HuH-7.5 (cell line): Measurements from ENCODE around the gene CCDC12.
"Not testable (repeated sequence)": the region's sequence is repeated elsewhere in the genome, so short reads cannot be mapped to it uniquely, and the experiment has no call there.

Experiments used
- DNase-seq: peaks from one replicate; pipeline ENCODE4 v3.0.0; 2011; ENCODE audit warnings: low spot score

The CCDC12 gene

GRCh38 chr3:46979958-46980497 is 3.5 kb upstream of the CCDC12 start:
- DNase-seq = no peak

DNA sequence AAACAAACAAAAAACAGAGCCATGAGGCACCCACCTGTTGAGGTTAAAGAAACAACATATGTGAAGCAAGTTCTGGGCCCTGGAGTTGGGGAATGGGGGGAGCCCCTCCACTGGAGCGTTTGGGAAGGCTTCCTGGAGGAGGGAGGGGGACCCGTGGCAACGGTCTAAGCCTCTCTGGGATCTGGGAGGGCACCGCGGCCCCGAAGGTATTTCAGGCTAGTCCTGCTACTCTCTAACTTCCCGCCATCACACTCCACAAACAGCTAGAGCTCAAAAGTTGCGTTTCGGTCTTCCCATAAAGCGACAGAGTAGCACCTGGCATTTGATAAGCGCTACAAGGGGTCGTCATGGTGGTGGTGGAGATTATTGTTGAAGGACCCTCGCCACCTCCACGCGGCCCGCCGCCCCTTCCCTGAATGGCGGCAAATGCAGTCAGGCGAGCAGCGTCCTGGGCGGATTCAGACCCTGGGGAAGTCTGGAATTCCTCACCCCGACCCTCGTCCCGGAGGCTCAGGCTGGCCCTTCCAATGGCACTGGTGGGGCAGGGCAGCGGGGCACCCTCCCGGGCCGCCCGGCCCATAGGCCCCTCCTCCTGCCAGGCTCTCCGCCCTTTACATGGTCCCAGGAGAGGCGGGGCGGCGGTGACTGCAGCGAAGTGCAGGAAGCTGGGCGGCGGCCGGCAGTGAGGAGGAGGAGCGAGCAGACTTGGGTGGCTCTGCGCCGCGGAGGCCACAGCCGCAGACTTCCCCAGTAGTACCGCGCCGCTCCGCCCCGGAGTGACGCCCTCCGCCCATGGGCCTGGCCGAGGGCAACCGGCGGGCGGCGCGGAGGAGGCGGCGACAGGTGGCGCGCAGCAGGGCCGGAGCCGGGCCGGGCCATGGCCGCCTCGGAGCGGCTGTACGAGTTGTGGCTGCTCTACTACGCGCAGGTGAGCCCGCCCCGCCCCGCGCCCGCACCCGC is 2.7 kb upstream of the CCDC12 start, which contains the start of gene NBEAL2:
TSS of gene NBEAL2 (plus strand) at position 682 of the 960 bp plus-strand sequence. CDS start at position 878, 196 bp downstream.
- DNase-seq = peak; percentile 99

DNA sequence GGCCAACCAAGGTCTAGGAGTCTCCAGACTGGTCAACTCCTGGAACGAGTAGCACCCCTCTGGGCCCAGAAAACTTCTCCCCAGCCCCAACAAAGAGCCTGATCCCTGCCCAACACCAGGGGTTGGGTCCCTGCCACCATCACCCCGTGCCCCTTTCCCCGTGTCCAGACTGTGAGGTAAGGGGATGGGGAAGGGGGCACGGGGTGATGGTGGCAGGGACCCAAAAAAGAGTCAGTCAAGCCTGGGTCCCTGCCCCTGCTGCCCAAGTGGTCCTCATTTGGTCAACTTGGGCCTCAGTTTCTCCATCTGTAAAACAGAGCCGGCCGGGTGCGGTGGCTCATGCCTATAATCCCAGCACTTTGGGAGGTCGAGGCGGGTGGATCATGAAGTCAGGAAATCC is 1.8 kb upstream of the CCDC12 start:
- no peak for DNase-seq

DNA sequence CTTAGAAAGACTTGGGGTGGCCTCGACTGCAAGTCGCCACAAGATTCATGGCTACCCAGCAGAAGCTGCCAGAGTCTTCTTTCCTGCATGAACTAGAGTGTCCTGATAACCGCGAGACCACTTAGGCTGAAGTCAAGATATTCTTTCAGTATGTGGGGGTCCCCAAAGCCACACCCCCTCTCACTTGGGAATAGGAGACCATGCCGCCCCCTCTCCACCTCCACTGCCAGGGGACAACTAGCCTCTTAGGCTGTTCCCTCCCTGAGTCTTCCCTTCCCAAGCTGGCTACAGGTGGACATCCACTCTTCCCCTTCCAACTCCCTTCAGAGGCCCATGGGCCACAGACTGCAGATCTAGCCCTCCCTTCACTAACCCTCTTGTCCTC is 1.3 kb upstream of the CCDC12 start:
- DNase-seq = no peak

DNA sequence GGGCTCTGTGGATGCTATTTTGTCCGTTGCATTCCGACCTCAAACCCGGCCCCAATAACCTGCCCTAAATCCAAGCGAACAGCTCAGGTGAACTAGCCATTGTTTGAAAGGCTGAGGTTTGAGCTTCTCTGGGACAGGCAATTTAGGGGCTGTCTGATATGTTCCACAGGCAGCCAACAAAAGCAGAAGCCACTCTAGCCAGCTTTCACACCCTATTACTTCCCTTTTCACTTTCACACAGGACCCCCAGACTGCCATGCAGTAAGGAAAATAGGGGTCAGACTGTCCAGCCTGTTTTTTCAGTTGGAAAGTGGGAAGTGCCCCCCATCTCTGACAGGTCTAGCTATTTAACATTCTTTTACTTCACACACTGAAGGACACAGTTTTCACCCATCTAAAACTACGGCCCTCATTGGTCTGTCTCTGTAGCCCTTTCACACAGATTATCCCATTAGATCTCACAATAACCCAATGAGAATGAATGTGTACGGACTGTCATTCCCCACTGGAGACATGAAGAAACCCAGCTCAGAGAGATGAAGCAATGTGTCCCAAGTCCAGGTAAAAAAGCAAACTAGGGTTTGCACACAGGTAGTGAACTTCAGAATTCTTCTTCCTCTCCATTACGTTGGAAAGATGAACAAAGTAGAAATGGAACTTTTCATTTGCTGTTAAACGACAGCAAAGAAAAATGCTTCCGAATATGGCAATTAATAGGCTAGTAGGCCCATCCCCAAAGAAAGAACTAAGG is 1.9 kb downstream of the CCDC12 start:
- no peak for DNase-seq

DNA sequence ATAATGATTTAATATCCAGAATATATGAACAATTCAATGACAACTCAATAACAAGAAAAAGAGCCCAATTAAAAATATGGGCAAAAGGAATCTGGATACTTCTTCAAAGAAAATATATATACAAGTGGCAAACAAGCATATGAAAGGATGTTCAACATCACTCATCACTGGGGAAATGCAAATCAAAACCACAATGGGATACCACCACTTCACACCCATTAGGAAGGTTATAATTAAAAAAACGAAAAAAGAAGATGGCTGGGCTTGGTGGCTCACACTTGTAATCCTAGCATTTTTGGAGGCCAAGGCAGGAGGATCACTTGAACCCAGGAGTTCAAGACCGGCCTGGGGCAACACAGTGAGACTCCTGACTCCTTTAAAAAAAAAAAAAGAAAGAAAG is 4.1 kb downstream of the CCDC12 start:
- DNase-seq = no peak

DNA sequence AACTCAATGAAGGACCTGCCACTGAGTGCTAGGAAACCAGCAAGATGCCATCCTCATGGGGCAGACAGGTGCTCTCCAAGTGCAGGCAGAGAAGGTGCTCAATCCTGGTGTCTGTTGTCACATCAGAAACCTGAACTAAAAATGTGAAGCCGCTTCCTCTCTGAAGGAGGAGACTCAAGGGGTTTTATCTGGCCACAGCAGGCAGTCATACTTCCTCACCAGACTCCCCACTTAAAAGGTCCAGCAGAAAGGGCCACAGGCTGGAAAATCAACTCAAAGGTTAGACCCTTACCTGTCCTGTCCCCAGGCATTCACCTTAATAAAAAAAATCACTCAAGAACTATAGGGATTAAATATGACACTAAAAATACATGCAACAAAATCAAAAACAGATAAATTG is 4.8 kb downstream of the CCDC12 start:
- DNase-seq = no peak

- DNase-seq = no peak
Measured at GRCh38 chr3:46971151-46971550, 5.4 kb downstream of the CCDC12 start.

DNA sequence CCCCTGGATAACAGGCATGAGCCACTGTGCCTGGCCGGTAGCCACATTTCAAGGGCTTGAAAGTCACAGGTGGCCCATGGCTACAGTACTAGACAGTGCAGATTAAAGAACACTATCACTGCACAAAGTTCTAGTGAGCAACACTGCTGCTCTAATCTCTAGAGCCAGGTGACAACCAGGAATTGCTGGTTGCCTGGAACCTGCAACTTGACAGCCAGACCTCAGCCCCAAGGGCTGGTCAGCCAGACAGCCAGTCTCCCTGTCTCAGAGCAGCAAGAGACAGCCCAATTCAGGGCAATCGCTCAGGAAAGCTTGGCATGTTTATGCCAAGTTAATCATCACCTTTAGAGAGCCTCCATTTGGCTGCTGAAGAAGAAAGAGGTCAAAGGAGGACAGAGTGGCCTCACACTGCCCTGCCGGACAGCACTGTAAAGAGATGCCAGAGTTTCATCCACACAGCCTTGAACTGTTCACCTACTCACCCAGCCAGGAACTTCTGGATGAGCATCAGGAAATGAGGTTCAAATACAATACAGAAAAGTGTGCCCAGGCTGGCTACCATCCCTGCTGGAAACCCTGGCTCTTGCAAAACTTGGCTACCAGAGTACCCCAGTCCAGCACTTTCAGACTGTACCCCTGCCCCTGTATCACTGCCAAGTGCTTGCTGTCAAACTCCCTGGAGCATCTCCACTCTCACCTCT is 6.0 kb downstream of the CCDC12 start:
- peak; percentile 69 for DNase-seq

- no peak for DNase-seq
Measured at GRCh38 chr3:46968783-46969428, 7.6 kb downstream of the CCDC12 start.

GRCh38 chr3:46966811-46967210 is 9.7 kb downstream of the CCDC12 start:
- DNase-seq = no peak

- no peak for DNase-seq
Measured at GRCh38 chr3:46965151-46965550, 11.4 kb downstream of the CCDC12 start.

- DNase-seq = not testable (repeated sequence)
Measured at GRCh38 chr3:46964038-46964590, 12.4 kb downstream of the CCDC12 start.

GRCh38 chr3:46962990-46963389 is 13.6 kb downstream of the CCDC12 start:
- no peak for DNase-seq

GRCh38 chr3:46962427-46962826 is 14.1 kb downstream of the CCDC12 start:
- DNase-seq = no peak

DNA sequence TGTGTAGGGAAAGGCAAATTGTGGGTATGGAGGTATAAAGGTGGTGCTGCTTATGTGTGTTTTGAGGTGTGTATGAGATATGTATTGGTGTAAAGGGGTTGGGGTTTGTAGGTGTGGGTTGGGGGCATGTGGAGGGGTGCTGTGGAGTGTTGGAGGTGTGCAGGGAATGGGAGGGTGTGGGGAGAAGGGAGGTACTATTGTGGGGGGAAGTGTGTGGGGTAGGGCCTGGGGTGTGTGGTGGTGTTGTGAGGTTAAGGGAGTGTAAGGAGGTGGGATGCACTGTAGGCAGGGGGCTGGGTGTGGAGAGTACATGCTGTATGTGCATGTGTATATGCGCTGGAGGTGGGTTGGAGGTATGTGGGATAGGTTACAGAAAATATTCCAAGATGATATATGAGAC is 15.7 kb downstream of the CCDC12 start:
- DNase-seq = no peak

- DNase-seq = no peak
Measured at GRCh38 chr3:46960081-46960701, 16.4 kb downstream of the CCDC12 start.

GRCh38 chr3:46959161-46959511 is 17.4 kb downstream of the CCDC12 start:
- DNase-seq = no peak

DNA sequence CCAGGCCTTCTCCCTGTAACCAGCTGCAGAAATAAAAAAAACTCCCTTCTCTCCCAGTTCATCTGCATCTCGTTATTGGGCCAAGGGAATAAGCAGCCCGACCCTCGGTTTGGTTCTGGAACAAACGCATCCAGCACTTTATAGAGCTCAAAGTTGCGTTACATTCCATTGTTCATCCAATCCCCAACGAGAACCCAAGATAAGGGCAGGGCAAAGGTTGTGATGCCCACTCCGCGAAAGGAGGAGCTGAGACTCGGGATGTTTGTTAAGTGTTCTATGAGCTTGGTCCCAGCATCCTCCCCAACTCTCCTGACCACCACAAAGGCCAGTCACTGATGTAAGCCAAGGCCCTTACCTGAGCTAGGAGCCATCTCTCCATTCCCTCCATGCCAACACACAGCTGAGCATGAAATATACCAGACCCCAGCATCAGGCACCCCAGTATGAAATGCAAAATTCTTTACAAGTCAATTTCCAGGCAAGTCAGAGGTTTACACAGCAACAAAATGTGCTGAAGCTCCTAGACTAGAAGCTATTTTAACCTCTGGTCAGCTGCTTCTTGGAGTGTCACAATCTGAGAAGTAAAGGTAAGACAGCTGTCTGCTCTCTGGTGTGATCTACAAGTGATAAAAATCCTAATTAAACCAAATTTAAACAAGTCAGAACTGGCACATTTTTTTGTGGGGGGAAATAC is 17.9 kb downstream of the CCDC12 start:
- DNase-seq = no peak

DNA sequence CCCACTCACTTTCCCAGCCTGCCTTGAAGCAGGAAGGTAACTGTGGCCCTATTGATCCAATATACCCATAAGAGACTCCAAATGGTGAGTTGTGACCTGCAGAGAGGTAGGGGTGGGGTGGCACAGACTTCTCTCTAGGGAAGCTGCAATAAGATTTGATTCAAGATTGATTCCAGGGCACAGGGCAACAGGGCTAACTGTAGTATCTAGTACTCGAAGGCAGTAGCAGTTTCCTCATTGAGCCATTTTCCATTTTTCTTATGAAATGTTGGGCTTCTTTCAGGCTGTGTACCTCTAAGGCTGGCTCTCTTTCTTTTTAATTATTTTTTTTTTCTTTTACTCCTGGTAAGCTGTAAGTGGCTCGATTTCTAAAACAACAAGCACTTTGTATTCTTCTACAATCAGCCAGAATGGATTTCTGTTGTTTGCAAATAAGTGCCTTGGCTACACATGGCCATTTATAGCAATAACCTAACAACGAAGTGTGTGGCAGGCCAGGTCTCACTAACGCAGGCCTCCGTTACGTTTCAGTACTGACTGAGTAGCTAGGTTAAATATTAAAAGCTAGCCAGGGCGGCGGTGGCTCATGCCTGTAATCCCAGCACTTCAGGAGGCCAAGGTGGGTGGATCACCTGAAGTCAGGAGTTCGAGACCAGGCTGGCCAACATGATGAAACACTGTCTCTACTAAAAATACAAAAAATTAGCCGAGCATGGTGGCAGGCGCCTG is 19.3 kb downstream of the CCDC12 start:
- DNase-seq = no peak
